Right atrium auricular region (tissue), 2 donors: ENCODE data around the gene CADPS2. TPM values are rescaled to one million over a fixed set of nuclear protein-coding genes. Genes with fewer than 3 reads are reported as not detected.

Source experiments
- DNase-seq: peaks from one replicate; pipeline ENCODE4 v3.0.0-alpha.2; 2019; ENCODE audit warnings: low spot score
- H3K27ac ChIP-seq, 2 donors: fragments of 200-600 bp; sonication (generic); 1 replicate in 1 of 2; 2 replicates in 1 of 2; pipeline ENCODE4 v1.5.1; 2016 to 2019
- H3K27me3 ChIP-seq, 2 donors: fragments of 200-600 bp; sonication (generic); one replicate each; pipeline versions ENCODE4 v1.5.1 to v1.6.0; 2017 to 2019
- H3K36me3 ChIP-seq: fragments of 200-600 bp; sonication (generic); one replicate; pipeline ENCODE4 v1.5.1; 2016
- H3K4me1 ChIP-seq, 2 donors: fragments of 200-600 bp; sonication (generic); one replicate each; pipeline versions ENCODE4 v1.5.1 to v1.6.0; 2017 to 2019
- H3K4me3 ChIP-seq, 2 donors: fragments of 200-600 bp; sonication (generic); 1 replicate in 1 of 2; 2 replicates in 1 of 2; pipeline ENCODE4 v1.5.1; 2017 to 2019; ENCODE audit warnings: mild to moderate bottlenecking in 1 of 2, moderate library complexity in 1 of 2
- H3K9me3 ChIP-seq, 2 donors: fragments of 200-600 bp; sonication (generic); one replicate each; pipeline ENCODE4 v1.5.1; 2019
- CTCF ChIP-seq, 2 donors: fragments of 200-600 bp; sonication (generic); IDR thresholded peaks; one replicate each; pipeline ENCODE4 v1.5.1; 2019; ENCODE audit warnings: antibody characterized with exemption in 2 of 2
- total RNA-seq, 2 donors: library from RNA; depleted of rRNA; stranded (reverse); fragments of >200 nt; gene quantifications; one replicate each; pipeline ENCODE4 v1.1.0, GENCODE V29; 2016

Gene CADPS2
- total RNA-seq, 2 donors from 2014 or later, result 11.8 to 19.9 TPM

GRCh38 chr7:122269241-122269640 lies 617.0 kb downstream of the CADPS2 start:
- Histone ChIP-seq H3K4me1 (no peaks in the 10 kb centered on the region), H3K36me3 (no peaks in the 10 kb centered on the region), H3K27ac (no peak overlapping the region), H3K4me3 (no peak overlapping the region), H3K27me3 (no peaks in the 10 kb centered on the region), H3K9me3 (no peaks in the 10 kb centered on the region)
- DNase-seq, result no peak
- no peak for TF ChIP-seq CTCF (IDR thresholded peaks at IDR 0.05)

Other genes with a start within 250 kb of the CADPS2 start
- 1 to 10 TPM in 1 of 2 donors, not detected in 1; 1.1 TPM for gene RNF133, start 187.3 kb downstream of the CADPS2 start, total RNA-seq
- under 1 TPM in 1 of 2 donors, not detected in 1; 0.74 TPM for gene RNF148, start 183.5 kb downstream of the CADPS2 start, total RNA-seq
- gene TAS2R16, start 109.2 kb upstream of the CADPS2 start, total RNA-seq, result not detected